HG02642 (cell line): ENCODE data around the gene ZFYVE9.
"Not testable (repeated sequence)": the region's sequence is repeated elsewhere in the genome, so short reads cannot be mapped to it uniquely, and the experiment has no call there.

Source experiments
- ATAC-seq: cut with Tn5 transposase; IDR thresholded peaks from one replicate; pipeline ENCODE4 v1.9.1; 2021; ENCODE audit warnings: mild to moderate bottlenecking; ENCODE audit not compliant: unreplicated experiment, poor library complexity

The ZFYVE9 gene

DNA sequence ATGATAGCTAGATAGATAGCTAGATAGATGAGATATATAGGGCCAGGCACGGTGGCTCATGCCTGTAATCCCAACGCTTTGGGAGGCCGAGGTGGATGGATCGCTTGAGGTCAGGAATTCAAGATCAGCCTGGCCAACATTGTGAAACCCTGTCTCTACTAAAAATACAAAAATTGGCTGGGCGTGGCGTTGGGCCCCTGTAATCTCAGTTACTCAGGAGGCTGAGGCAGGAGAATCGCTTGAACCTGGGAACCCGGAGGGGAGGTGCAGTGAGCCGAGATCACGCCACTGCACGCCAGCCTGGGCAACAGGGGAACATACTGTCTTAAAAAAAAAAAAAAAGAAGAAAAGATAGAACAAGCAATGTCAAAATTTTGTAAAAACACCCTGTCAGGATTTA lies 8.6 kb downstream of the ZFYVE9 start:
- not testable (repeated sequence) for ATAC-seq

DNA sequence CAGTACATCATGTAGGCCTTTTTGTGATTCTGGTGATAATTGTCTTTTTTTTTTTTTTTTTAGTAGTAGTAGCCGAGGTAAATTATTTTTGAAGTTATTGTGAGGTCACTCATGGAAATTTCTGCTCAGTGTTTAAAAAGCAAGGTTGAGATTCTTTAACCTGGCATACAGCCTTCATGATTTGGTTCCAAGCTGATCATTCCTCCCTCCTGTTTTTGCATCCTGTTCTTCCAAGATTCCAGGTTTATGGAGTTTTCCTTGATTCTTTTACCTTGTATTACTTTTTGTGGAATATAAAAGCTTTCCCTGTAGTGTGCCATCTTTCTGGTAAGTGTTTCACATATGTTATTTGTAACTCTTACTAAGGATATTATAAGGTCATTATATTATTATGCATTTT lies 9.1 kb downstream of the ZFYVE9 start:
- no peak for ATAC-seq

DNA sequence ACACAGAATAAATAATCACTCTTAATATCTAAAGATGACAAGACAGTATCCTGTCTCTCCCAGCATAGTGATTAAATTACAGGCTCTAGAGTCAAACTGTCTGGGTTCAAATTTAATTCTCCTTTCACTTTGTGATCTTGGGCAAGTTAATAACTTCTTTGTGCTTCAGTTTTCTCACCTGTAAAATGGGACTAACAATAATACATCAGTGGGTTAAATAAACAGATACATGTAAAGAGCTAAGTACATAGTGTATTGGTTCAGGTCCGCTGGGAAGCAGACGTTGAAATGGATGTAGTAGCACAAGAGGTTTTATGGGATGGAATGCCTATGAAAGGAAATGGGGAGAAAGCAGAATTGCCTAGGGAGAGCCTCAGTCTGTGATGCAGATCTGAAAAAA lies 10.7 kb downstream of the ZFYVE9 start:
- ATAC-seq, result no peak

DNA sequence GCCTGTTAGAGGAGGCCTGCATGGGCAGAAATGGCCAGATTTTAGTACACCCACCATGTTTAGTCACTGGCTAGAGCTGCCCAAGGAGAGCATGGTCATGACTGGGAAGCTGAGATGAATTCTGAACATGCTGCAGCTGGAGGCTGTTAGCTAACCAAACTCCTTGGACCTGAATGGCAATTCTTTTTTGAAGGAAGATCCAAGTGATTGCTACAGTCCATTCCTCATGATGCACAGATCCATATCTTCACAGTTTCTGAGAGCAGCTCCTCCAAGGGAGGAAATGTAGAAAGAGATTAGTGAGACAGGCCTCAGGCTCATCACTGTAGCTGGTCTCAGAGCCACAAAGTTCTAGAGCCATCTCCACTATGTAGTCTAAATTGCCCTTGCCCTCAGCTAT lies 11.1 kb downstream of the ZFYVE9 start:
- ATAC-seq, result no peak

DNA sequence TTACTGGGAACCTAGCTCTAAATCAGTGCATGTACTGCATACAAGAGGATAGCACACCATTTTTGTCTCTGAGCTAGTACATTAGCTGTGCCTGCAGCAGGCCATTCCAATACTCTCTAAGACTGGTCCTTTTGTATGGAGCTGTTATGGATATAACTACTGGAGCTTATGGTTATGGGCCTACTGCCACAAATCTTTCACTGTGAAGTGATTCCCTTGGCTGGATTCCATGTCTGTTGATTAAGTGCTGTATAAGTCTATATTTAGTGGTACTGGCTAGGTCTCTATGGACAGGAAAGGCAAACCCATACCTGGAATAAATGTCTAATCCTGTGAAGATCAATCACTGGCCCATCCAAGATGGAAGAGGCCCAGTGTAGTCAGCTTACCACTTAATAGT lies 12.0 kb downstream of the ZFYVE9 start:
- ATAC-seq, result no peak

DNA sequence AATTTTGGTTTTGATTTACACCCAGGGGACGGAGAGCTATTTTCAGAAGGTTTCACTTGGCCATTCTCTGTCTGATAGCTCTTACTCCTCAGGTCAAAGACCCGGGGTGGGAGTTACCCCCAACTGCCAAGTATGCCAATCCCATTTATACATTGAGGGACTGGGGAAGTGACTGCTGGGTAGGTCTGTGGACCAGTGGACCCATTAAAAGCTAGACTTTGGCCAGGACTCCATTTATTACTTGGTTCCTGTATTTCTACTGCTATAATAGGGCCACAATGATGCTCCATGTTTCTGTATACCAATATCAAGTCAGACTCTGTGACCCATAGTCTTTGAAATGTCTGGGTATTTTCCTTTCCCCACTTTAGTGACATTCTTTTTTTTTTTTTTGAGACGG lies 14.6 kb downstream of the ZFYVE9 start:
- no peak for ATAC-seq

DNA sequence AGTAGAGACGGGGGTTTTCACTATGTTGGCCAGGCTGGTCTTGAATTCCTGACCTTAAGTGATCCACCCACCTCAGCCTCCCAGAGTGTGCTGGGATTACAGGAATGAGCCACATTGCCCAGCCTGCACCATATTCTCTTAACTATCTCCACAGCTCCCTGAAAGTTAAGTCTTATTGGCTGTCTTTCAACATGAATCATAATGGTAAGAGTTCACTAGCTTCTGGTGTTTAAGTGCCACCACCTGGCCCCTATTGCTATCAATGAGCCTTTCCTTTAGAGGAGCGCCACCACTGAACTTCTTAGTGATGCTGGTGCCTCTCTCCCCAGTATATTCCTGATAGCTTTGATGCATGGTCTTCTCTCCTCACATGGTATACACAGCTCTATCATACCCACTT lies 15.7 kb downstream of the ZFYVE9 start:
- ATAC-seq, result no peak

DNA sequence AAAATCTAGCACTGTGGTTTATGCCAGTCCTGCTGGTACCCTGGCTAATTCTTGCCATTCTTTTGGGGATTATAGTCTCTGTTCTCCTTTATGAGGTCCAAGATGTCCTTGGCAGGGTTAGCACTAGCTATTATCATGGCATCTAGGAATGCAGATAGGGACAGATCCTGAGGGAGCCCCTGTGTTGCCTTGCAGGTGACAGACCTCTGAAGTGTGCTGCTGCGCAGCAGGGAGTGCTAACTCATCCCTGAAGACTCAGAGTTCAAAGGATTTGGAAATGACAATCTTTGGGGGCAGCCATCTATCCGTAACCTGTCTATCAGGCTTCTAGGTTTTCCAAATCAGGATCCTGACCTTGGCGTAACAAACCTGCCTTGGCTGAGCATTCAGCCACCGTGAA lies 16.3 kb downstream of the ZFYVE9 start:
- ATAC-seq, result no peak

DNA sequence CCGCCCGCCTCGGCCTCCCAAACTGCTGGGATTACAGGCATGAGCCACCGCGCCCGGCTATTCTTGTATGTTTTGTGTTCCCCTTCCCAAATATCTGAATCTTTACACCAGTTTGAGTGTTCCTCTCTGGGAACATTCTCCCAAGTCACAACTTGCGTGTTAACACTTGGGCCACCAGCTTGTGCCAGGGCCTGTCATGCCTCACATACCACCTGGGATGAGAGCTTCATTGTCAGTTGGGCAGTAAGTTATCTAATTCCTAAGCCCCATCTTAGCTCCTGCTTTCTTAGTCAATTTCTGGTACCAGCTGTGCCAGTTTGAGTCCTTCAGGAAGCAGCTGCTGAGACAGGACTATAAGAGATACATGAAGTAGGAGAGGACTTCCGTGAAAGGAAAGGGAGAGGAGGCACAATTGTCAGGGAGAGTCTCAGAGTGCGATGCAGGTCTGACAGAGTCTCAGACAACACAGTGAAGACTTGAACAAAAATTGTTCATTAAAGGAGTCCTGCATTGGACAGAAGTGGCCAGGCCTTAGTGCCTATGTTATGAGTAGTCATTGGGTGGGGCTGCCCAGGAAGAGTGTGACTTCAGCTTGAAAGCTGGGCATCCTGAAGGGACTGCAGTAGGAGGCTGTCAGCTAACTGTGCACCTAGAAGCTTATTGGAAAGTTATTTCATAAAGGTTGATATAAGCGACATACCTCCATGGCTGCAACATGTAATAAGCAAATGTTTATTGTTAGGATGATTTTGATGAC lies 17.3 kb downstream of the ZFYVE9 start:
- ATAC-seq, result no peak

DNA sequence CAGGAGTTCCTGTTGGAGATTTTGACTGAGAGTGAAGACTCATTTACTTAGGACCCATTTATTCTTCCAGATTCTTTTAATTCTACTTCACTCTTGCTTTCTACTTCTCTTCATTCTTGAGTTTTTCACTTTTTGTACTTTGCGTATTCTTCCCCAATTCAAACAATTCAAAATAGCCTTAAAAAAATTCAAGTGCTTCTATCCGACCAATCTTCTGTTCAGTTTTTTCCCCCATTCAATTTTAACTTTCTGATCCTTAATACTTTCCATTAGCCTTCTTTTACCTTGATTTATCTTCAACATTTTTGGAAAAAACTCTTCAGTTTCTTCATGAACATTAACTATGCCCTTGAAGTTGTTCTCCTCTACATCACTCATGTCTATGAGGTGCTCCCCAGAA lies 21.1 kb downstream of the ZFYVE9 start:
- no peak for ATAC-seq

DNA sequence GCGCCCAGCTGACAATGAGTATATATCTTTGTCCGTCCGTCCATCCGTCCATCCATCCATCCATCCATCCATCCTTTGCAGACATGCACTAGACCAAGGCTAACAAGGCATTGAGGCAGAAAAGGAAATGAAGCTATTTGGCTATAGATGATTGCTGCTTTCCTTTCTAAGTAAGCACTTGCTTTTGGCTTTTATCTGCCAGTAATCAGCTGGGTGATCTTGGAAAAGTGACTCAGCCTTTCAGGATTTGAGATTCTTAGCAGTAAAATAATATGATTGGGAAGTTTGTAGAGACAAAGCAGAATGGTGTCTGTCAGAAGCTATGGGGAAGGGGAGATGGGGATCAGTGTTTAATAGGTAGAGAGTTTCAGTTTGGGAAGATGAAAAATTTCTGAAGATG lies 22.7 kb downstream of the ZFYVE9 start:
- no peak for ATAC-seq

DNA sequence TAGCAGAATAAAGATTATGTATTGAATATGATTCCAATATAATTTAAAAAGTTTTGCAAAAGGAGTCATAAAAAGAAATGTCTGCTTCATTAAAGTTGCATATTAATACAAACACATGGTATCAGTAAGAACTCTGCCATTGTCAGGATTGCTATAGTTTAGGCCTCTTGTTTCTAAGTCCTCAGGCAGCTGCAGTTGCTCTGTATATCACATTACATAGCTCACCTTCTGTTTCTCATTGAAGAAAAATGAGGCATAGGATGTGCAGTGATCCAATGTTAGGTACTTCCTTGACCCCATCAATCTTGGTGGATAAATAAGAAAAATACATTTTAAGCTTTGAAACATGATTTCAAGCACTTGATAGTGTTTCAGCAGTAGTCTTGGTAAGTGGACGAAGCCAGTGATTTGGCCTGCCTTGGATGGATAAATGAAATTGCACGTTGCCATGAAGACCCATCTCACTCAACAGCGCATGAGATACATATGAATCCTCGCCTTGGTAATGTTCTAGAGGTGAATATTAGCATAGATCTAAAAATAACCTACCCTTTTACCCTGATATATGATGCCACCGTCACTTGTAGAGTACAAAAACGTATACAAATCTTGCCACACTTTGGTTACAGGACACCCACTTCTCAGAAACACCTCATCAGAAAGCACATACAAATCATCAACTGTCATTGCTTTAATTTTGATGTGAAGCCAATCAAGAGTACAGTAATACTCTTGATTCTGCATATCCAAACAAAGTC lies 25.3 kb downstream of the ZFYVE9 start:
- no peak for ATAC-seq

DNA sequence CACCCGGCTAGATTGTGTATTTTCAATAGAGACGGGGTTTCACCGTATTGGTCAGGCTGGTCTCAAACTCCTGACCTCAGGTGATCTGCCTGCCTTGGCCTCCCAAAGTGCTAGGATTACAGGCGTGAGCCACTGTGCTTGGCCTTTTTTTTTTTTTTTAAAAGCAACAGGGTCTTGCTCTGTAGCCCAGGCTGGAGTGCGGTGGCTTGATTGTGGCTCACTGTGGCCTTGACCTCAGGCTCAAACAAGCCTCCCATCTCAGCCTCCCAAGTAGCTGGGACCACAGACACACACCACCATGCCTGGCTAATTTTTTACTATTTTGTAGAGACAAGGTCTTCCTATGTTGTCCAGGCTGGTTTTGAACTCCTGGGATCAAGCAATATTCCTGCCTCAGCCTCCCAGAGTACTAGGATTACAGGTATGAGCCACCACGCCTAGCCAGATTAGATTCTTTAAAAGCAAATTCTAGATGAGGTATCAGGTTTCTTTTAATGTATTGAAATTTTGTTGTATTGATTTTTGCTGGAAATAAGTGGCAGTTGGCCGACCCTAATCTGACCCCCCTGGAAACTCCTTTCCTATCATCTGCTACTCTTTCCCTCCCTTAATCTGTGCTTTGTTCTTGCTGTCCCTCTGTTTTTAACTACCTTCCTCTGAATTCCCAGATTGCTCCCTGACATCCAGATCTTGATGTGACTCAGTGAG lies 26.6 kb downstream of the ZFYVE9 start:
- no peak for ATAC-seq

DNA sequence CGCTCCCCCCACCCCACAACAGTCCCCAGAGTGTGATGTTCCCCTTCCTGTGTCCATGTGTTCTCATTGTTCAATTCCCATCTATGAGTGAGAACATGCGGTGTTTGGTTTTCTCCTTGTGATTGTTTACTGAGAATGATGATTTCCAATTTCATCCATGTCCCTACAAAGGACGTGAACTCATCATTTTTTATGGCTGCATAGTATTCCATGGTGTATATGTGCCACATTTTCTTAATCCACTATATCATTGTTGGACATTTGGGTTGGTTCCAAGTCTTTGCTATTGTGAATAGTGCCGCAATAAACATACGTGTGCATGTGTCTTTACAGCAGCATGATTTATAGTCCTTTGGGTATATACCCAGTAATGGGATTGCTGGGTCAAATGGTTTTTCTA lies 29.3 kb downstream of the ZFYVE9 start:
- ATAC-seq, result not testable (repeated sequence)

DNA sequence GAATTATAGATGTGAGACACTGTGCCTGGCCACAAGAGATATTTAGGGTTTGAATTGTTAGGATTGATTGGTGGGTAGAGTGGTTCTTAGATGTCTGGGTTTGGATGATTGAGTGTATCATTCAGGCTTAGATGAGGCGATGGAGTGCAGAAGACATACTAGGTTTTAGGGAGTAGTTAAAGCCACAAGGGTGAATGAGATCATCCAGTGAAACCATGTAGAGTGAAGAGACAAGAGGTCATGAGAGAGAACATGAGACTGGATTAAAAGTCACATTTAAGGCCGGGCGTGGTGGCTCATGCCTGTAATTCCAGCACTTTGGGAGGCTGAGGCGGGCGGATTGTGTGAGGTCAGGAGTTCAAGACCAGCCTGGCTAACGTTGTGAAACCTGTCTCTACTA lies 37.2 kb downstream of the ZFYVE9 start:
- ATAC-seq, result no peak

DNA sequence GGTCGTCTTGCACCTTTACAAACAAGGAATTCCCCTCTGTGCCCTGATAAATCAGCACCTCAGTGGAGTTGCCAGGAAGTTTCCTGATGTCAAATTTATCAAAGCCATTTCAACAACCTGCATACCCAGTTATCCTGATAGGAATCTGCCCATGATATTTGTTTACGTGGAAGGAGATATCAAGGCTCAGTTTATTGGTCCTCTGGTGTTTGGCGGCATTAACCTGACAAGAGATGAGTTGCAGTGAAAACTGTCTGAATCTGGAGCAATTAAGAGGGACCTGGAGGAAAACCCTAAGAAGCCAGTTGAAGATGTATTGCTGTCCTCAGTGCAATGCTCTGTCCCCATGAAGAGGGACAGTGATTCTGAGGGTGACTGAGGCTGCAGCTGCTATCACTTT lies 38.3 kb downstream of the ZFYVE9 start:
- no peak for ATAC-seq

DNA sequence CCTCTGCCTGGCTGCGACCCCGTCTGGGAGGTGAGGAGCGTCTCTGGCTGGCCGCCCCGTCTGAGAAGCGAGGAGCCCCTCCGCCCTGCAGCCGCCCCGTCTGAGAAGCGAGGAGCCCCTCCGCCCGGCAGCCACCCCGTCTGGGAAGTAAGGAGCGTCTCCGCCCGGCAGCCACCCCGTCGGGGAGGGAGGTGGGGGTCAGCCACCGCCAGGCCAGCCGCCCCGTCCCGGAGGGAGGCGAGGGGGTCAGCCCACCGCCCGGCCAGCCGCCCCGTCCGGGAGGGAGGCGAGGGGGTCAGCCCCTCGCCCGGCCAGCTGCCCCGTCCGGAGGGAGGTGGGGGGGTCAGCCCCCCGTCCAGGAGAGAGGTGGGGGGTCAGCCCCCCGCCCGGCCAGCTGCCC lies 39.9 kb downstream of the ZFYVE9 start:
- not testable (repeated sequence) for ATAC-seq

DNA sequence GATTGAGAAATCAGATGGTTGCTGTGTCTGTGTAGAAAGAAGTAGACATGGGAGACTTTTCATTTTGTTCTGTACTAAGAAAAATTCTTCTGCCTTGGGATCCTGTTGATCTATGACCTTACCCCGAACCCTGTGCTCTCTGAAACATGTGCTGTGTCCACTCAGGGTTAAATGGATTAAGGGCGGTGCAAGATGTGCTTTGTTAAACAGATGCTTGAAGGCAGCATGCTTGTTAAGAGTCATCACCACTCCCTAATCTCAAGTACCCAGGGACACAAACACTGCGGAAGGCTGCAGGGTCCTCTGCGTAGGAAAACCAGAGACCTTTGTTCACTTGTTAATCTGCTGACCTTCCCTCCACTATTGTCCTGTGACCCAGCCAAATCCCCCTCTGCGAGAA lies 40.4 kb downstream of the ZFYVE9 start:
- ATAC-seq, result not testable (repeated sequence)

DNA sequence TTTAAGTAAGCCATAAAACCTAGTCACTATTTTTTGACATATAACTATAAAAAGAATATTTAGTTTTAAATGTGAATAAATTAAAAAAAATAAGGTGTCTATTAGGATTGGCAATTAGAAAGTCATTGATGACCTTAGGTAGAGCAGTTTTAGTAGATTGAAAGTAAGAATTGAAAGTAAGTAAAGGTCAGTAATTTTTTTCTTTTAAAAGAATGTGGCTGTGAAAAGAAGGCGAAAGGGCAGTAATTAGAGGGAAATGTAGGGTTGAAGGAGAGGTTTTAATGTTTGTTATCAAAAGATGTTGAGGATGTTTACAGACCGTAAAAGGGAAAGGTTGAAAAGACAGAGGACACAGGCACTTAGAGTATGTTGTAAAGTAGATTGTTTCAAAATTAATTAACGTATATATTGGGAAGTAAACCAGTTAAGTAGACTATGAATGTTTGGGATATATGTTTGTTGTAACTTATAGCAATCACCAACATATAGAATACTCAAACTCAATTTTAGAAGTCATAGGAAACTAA lies 41.0 kb downstream of the ZFYVE9 start:
- ATAC-seq, result no peak

DNA sequence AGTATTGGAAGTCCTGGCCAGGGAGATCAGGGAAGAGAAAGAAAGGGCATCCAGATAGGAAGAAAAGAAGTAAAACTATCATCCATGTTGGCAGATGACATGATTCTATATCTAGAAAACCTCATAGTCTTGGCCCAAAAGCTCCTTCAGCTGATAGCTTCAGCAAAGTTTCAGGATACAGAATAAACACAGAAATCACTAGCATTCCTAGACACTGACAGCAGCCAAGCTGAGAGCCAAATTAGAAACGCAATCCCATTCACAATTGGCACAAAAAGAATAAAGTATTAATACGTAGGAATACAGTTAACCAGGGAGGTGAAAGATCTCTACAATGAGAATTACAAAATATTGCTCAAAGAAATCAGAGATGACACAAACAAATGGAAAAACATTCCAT lies 44.6 kb downstream of the ZFYVE9 start:
- ATAC-seq, result no peak

DNA sequence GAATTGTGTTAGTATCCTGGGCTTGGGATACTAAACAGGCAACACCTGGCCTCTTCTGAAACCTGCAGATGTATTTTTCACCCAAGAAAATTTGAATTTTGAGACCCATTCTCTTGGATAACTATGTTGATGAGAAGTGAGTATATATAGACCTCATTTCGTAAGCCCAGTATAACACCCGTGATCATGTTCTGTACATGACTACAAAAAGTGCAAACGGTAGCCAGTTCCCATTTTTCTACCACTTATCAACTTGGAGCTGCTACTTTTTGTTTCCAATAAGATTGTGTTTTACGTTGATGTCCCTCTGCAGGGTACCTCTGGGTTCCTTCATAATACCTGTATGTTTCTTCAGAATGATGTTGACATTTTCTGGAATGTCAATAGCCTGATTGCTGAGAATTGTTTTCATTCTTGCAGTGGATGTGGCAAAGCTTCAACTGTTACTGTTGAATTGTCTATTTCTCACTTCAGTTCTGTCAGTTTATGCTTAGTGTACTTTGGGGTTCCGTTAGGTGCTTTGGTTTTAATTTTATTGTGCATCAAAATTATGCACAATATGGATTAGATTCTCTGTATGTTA lies 48.1 kb downstream of the ZFYVE9 start:
- ATAC-seq, result no peak
